Measurements from ENCODE around the gene FGG. TPM values are rescaled to one million over a fixed set of nuclear protein-coding genes. Genes with fewer than 3 reads are reported as not detected.

FGG gene
- total RNA-seq, 4 donors from 2014 or later, result not detected

- H3K27me3 ChIP-seq, result no peaks in the 10 kb centered on the region
- no peak for TF ChIP-seq POLR2A (IDR thresholded peaks at IDR 0.05)
- no peak for TF ChIP-seq CTCF (IDR thresholded peaks at IDR 0.05)
- WGBS, 2 donors, result 78 to 93% methylated on average over 1 of the region's 1 CpG
- no peaks in the 10 kb centered on the region for H3K4me1 ChIP-seq
- intact Hi-C loops (cut with DNase I), result loop anchor here (5.0 kb wide), 1 partner anchor 63 kb away; no protein-coding TSS in a partner anchor
- no peaks in the 10 kb centered on the region for H3K9me3 ChIP-seq
- no peaks in the 10 kb centered on the region for H3K36me3 ChIP-seq
- H3K27ac ChIP-seq, result no peak overlapping the region
- DNase-seq, result no peak
- no peak overlapping the region for H3K4me3 ChIP-seq
These were observed 53.3 kb downstream of the FGG start for GRCh38 chr4:154559141-154559493.

Other genes with a start within 250 kb of the FGG start
- 1 to 10 TPM in 1 of 4 donors, under 1 TPM in 2, not detected in 1; 0.53 to 1.5 (median 0.57) TPM for gene DCHS2, start 120.9 kb downstream of the FGG start, total RNA-seq
- 10 to 100 TPM; 47.1 to 60.5 (median 49.2) TPM for gene PLRG1, start 62.3 kb downstream of the FGG start, total RNA-seq
- gene FGB, start 49.6 kb downstream of the FGG start, total RNA-seq, result not detected
- gene FGA, start 21.9 kb downstream of the FGG start, total RNA-seq, result not detected
- under 1 TPM in 3 of 4 donors, not detected in 1; 0.19 to 0.88 (median 0.32) TPM for gene LRAT, start 131.3 kb upstream of the FGG start, total RNA-seq
- not detected for gene RBM46, start 168.6 kb upstream of the FGG start, total RNA-seq

Data from esophagus squamous epithelium (tissue), 5 donors.